ENCODE results near the gene GPBAR1.
A peak's percentile ranks its signal among the peaks of the same experiment; 100 is the strongest.

Gene GPBAR1

DNA sequence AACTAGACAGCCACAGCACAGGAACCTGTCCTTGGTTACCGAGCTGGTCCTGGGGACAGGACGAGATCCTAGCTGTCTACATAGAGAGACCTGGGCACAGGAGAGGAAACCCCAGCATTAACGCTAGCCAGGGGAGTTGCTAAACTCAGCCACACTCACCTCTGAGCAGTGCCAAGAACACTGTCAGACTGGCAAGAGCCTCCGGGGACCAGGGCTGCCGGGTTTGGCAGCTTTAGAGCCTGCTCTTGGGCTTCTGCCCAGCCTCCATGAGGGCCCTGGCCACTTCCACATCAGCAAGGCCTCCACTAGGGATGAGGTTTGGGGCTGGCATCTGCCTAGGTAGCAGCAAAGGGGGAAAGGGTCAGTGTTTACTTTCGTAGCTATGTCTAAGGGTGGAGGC is 24.8 kb downstream of the GPBAR1 start:
- DNase-seq (ENCODE audit: low read depth in 2 of 2), result no peak

DNA sequence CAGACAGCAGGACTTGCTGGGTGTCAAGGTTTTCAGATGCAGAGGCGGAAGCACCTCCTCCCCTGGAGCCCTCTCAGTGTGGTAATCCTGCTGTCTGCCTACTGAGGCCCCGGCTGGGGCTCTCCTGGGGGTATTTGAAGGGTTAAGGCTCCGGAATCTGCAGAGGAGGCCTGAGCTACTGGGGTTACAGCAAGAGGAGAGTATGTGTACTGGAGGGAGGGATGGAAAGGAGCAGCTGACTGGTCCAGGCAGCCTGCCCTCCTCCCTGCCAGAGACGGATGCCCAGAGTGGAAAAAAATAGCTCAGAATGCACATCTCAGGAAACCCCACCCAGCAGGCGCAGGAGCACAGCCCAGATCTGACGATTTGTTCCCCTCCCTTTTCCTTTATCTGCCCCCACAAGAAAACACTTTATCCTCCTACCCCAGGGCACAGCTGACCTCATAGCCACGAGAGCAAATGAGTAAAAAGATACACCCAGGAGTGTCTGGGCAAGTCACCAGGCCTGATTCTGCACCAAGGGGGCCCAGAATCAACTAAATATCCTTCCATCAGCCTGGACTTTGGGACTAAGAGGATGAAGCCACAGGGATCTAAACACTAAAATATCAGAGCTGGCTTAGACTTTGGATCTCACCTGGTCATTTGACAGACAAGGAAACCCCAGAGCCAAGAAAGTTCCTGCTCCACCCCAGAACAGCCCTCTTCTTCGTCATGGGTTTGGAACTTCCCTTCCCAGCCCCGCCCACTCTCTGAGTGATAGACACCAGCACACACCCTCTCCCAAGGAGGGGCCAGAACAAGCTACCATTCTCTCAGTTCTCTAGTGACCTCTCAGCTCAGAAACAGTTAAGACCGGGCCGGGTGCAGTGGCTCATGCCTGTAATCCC is 26.0 kb downstream of the GPBAR1 start:
- DNase-seq (ENCODE audit: low read depth in 2 of 2), result peak; percentile 53 to 66

DNA sequence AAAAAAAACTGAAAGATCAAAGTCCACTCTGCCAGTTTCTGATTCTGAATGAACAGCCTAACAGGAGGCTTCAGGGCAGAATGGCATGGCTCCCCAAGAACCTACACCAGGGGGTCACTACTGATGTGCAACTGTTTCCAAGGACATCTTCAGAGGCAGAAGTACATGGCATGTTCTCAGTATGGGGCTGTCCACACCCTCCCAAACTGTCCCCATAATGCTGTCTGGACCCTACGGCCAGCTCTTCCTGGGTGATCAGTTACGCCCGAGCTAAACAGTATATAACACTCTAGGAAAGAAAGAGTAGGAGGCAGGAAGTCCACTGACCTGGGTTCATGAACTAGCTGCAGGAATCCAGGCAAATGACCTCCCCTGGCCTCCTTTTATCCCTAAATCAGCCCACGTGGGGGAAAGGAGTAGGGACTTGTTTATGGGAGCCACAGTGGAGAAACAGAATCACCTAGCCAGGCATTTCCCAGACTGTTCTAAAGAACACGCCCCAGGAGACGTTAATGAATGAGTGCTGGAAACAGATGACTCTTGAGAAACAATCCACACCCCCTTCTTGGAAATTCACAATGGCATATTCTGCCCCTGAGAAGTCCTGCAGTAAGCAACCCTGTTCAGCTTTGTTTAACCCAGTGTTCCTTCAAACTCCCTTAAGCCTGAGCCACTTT is 29.0 kb downstream of the GPBAR1 start:
- no peak for DNase-seq (ENCODE audit: low read depth in 2 of 2)

DNA sequence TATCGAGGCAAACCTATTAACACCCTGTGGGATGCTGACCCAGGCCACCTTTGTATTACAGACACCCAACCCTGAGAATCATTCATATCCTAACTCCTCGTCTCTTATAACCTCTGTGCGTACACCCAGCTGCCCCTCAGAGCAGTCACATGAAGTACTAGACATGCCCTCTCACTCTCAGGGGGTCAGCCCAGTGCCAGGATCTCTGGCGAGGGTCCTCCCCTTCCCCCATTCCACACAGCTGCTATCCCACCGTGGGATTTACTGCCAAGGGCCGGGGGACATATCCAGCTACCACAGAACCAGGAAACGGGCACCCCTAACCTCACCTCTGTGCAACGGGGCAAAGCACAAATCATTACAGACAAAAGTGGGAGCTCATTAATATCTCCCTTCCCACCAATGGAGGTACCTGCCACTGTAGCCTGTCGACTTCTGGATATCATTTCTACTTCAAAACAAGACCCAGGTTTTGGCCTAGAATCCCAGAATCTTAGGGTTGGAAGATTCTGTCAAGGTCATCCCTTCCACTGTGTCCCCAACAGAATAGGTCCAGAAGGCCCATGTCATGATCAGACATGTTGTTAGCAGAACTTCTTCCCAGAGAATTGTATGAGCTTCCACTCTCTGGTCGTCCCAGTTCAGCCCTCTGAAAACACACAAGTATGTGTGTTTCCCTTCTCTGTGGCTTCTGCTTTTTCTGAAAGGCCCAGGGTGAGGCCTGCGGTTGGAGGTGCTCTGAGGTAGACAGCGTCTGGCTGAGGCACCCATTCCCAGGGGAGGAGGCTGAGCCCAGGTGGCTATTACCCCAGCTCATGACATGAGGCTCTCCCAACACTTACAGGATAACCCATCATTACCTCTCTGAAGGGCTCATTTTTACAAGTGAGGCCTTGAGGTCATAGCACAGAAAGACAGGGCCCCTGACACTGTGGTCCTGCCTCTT is 29.8 kb downstream of the GPBAR1 start:
- no peak for DNase-seq (ENCODE audit: low read depth in 2 of 2)

DNA sequence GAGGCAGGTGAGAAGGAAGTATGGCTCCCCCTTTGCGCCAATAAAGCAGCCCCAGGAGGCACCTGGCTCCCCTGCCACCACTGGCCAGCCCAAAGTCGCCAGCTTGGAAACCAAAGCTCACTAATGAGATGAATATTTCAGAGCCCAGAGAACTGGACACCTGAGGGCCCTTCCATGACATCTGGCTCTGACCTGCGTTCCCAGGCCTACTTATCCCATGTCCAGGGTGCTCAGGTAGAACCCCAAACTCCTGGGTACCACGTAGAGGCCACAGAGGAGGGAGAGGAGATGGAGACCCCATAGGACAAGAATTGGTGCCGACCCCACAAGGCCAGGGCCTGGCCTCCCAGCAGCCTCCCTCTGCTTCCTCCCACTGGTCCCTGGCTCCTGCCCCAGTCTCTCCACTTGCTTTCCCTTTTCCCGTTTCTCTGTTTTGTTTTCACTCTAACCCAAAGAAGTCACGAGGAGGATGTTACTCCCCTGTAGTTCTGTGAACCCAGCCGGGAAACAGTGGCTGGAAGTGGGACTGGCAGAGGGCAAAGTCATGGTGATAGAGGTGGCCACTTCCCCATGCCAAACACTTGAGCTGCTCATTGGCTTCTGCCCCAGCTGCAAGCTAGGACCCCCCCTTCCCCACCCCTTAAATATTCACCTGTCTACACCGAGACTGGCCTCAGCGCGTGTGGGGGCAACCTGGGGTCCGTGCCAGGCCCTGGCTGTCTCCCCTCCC is 30.7 kb downstream of the GPBAR1 start:
- DNase-seq (ENCODE audit: low read depth in 2 of 2), result no peak

DNA sequence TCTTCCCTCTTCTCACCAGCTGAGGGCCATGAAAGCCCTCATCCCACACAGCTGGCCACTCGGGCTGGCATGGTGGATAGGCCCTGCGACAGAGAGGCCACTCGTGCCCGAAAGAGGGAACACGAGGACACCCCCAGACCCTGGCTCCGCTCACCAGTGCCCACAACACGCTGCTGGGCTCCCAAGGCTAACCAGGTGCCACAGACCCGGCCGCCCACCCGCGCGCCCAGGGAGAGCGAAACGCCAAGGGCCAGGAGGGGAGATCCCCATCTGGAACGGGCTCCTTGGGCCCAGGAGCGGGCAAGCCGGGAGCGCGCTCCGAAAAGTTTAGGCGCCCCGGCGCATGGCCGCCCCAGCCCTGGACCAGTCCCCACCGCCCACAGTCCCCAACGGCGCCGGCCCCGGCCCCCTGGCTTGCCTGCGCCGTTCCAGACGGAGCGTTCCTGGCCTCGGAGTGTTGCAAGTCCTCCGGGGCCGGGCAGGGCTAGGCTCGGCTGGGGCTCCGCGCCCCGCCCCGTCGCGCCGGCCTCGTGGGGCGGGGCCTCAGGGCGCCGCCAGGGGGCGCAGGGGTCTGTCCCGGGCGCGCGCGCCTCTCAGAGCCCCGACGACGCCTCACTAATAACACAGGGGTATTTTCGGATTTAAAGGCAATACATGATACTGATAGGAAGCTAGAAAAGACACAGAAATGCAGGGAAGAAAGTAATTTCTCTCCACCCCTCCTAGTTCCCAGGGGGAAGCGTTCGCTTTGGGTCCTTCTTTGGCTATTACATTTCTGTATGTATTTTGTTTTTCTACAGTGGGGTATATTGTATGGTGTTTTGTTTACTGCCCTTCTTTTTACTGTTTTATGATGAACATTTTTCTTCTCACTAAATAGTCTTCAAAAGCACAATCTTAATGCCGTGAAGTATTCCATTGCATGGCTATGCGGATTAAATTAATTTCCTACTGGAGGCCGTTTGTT is 31.5 kb downstream of the GPBAR1 start, which contains the start of gene TMBIM1:
TMBIM1 (minus strand) TSS at position 456 of the 967 bp plus-strand sequence. CDS start 10,362 bp downstream, outside the sequence.
- peak; percentile 72 to 77 for DNase-seq (ENCODE audit: low read depth in 2 of 2)

DNA sequence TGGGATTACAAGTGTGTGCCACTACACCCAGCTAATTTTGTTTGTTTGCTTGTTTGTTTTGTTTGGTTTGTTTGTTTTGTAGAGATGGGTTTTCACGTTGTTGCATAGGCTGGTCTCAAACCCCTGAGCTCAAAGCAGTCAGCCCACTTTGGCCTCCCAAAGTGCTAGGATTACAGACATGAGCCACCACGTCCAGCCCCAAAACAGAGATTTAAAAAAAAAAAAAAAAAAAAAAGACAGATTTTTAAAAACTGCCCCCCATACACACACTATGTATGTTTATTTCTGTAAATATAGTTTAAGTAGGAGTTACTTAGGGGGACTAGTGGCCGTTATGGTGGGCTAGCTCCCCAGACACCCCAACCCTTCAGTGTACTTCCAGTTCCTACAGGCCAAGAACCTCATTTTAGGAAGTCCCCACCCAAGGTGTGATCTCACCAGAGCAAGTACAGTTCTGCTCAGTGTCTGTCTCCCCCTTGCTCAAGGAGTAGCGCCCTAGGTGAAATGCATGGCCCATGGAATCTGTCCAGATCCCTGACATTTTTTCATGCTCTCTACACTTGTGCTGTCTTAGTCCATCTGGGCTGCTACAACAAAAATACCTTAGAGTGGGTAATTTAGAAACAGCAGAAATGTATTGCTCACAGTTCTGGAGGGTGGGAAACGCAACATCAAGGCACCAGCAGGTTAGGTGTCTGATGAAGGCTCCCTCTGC is 33.1 kb downstream of the GPBAR1 start:
- no peak for DNase-seq (ENCODE audit: low read depth in 2 of 2)

DNA sequence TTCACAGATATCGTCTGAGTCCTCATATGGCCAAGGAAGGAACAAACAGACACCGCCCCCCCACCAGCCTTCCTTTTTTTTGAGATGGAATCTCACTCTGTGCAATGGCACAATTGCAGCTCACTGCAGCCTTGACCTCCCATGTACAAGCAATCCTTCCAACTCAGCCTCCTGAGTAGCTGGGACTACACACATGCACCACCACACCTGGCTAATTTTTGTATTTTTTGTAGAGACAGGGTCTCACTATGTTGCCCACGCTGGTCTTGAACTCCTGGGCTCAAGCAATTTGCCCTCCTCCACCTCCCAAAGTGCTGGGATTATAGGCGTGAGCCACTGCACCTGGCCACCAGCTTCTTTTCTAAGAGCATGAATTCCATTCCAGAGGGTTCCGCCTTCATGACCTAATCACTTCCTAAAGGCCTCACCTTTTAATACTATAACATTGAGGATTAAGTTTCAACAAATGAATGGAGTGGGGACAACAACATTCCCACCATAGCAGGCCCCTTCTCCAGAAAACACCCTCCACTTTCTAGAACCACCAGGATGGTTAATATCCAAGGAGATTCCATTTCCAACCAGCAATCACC is 33.7 kb downstream of the GPBAR1 start:
- DNase-seq (ENCODE audit: low read depth in 2 of 2), result no peak

DNA sequence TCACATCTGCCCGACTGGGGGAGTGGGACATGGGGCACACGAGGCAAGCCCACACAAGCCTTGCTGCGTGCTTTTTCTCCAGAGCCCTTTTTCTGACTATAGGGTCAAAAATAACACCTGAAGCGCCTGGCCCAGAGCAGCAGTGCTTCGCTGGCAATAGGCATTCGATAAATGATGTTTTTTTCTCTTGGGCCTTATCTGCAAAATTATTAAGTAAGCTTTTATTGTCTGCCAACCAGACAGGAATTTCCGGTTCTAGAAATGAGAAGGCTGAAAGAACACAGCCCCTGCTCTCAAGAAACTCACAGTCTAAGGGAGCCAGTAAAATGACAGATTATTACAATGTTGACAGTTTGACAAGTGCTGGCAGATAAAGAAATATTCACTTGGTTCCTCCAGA is 34.2 kb downstream of the GPBAR1 start:
- DNase-seq (ENCODE audit: low read depth in 2 of 2), result no peak

DNA sequence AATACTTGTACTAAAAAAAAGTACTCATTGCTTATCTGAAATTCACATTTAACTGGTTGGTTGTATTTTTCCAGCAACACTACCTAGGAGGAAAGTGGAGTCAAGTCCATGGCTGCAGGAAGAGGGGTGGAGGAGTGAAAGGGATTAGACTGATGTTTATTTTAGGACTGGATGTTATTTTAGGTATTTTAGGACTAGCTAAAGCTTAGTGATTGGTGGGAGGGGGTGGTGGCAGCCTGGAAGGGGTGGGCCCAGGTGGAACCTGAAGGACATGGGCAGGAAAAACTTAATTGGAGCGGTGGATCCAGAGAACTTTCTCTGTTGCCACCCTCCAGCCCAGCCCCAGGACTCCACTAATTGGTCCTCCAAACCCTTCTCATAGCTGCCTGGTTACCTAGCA is 35.4 kb downstream of the GPBAR1 start:
- no peak for DNase-seq (ENCODE audit: low read depth in 2 of 2)

DNA sequence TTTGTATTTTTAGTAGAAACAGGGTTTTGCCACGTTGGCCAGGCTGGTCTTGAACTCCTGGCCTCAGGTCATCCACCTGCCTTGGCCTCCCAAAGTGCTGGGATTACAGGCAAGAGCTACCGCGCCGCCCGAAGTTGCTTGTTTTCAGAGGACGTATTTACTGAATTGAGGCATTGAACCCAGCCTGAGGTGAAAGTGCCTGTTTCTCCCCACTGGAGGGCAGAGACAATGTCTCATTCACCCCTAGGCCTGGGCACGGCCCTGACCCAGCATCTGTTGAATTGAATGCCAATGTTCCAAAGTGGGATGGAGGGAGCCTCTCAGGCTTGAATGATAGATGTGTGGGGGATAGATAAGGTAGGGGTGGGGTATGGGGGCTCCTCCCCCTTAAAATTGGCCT is 36.0 kb downstream of the GPBAR1 start:
- DNase-seq (ENCODE audit: low read depth in 2 of 2), result no peak

DNA sequence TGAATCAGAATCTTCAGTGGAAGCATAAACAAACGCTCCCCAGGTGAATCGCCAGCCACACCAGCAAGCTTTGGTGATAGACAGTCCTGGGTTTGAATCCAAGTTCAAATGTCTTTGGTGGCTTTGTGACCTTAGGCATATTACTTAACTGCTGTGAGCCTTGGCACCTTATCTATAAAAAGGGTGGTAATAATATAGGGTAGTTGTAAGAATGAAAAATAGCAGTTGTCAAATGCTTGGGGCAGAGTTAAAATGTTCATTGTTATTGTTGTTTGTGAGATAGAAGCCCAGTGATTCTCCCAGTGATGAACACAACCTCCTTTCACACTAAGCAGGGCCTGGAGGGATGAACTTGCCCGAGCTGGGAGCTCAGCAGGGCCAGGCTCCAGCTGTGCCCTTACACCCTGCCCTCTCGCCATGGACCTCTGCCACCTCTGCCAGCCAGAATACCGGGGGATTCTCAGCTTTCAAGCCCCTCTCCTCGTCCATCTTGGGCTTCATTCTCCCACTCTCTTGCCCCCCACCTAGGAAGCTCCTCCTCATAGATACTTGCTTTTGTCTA is 37.6 kb downstream of the GPBAR1 start:
- no peak for DNase-seq (ENCODE audit: low read depth in 2 of 2)

DNA sequence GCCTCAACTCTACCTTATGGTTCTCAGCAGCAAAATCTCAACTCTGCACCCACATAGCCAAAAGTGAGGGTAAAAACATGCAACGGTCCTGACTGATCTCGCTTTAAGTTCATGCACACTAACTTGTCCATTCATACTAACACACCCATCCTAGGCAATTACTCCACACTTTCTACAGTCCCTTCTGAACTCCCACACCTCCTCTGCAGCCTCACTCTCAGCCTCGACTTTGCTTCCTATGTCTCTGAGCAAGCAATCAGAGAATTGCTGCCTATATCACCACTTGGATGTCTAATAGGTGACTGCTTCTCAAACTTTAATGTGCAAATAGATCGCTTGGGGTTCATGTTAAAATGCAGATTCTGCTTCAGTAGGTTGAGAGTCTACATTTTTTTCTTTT is 39.3 kb downstream of the GPBAR1 start:
- DNase-seq (ENCODE audit: low read depth in 2 of 2), result no peak

DNA sequence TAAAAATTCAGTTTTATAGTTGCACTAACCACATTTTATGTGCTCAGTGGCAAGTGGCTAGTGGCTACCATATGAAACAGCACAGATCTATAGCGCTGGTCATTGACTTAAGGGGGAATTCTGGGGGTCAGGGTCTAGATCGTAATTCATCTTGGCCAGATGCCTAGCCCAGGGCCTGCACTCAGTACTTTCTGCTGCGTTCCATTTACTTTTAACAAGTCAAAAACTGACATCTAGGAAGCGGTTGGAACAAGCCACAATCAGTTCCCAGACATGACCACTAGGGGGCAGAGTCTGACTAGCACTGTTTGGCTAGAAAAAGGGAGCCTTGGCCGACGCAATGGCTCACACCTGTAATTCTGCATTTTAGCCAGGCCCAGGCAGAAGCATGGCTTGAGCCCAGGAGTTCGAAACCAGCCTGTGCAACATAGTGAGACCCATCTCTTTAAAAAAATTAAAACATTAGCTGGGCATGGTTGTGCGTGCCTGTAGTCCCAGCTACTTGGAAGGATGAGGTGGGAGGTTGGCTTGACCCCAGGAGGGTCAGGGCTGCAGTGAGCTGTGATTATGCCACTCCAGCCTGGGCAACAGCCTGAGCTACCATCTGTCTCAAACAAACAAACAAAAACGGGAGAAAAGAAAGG is 40.5 kb downstream of the GPBAR1 start:
- peak; percentile 69 to 89 for DNase-seq (ENCODE audit: low read depth in 2 of 2)

DNA sequence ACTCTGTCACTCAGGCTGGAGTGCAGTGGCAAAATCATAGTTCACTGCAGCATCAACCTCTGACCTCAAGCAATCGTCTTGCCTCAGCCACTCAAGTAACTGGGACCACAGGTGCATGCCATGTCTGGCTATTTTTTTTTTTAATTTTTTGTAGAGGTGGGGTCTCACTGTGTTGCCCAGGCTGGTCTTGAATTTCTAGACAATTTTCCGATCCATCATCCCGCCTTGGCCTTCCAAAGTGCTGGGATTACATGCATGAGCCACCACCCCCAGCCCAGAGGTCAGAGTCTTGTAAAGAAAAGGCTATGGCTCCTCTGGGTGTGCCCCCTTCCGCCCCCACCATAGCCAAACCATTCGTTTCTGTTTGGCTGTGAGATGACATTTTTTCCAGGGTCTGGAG is 44.6 kb downstream of the GPBAR1 start:
- no peak for DNase-seq (ENCODE audit: low read depth in 2 of 2)

DNA sequence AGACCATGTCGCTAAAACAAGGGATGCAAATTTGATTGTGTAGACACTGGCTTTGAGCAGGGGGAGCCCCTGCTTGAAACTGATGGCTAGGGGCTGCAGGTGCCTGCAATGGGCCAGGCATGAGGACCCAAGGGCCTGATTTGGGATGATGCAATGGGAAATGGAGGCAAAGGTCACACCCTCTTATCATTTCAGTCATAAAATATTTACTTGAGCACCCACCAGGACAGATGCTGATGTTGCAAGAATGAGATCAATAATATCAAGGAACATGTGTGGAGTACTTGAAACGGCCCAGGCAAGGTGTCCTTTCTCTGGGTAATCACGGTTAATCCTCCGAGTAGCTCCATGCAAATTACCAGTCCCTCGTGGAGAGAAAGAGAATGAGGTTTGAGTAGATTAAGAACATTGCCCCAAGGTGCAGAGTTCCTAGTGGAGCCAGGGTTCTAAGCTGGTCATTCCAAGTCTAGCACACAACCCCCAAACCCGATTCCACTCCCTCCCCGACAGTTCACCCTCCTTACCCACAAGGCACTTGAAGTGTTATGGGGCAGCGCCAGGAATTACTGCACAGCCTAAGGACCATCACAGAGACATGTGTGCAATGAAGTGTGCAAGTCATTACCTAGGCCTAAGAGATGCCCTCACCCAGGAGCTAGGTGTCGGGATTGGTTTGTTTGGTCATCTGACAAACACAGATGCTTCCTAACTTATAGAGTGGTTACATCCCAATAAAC is 45.5 kb downstream of the GPBAR1 start:
- DNase-seq (ENCODE audit: low read depth in 2 of 2), result no peak

DNA sequence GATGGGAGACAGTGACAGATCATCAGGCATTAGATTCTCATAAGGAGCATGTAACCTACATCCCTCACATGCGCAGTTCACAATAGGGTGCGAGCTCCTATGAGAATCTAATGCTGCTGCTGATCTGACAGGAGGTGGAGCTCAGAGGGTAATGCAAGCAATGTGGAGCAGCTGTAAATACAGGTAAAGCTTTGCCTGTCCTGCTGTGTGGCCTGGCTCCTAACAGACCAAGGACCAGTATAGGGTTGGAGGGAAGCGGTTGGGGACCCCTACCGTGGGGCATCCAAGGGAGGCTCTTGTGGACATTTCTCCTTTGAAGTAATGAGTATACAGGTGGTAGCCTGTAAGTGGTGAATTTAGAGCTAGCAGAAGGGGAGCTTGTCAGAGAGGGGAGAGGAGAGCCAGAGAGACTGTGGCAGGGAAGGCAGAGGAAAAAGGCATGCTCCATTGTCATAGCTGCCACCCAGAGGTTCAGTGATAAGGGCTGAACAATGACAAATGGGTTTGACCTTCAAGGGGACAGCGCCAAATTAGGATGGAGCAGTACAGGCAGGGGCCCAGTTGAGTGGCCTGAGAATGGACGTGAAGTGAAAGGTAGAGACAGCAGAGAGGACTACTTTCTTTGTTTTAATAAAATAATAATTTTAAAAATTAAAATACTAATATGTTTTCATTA is 46.7 kb downstream of the GPBAR1 start:
- no peak for DNase-seq (ENCODE audit: low read depth in 2 of 2)

Measured in stimulated activated CD4-positive, alpha-beta T cell treated with anti-CD3 and anti-CD28 coated beads, Interleukin-1b, Interleukin-23, amount 100 ng/mL, for 4 hours (primary cell).